ENCODE measurements around the gene MRPL18. TPM values are rescaled to one million over a fixed set of nuclear protein-coding genes. Genes with fewer than 3 reads are reported as not detected.

MRPL18 gene
- total and polyA plus RNA-seq, 9 of the 15 experiments (the other 6 are each of a cell fraction or from before 2014, with no cell fraction given) = 149 to 456 (median 196) TPM

GRCh38 chr6:159813781-159814180 lies 23.5 kb downstream of the MRPL18 start:
- 28% methylated on average over 9 of the region's 9 CpGs for WGBS (ENCODE audit: insufficient coverage, low coverage, missing lambda C conversion rate)
- Histone ChIP-seq H3K27me3 (ENCODE audit: control insufficient read depth in 2 of 2, insufficient read depth in 2 of 2, low read length in 2 of 2) (peaks cover 51 to 65% of the 10 kb centered on the region in 2 experiments), H3K9me3 (replicated peaks; ENCODE audit: control insufficient read depth, insufficient read depth, low read depth, low read length) (no peaks in the 10 kb centered on the region), H2AFZ (ENCODE audit: low read depth, low read length) (no peak overlapping the region), H3K4me2 (ENCODE audit: insufficient read depth, low read length) (no peak overlapping the region), H3K9me1 (ENCODE audit: control insufficient read depth, insufficient read depth, low read length) (no peaks in the 10 kb centered on the region), H3K27ac (ENCODE audit: extremely low read depth, low read depth, low read length) (no peak overlapping the region), H3K79me2 (ENCODE audit: control insufficient read depth, insufficient read depth, low read length) (no peaks in the 10 kb centered on the region), H3K9ac (ENCODE audit: insufficient read depth in 1 of 2, low read depth in 2 of 2, low read length in 2 of 2) (0 out of 4 replicates have a peak overlapping the region, but pooled peaks of 1 of the 2 experiments have one; percentile 21), H3K4me3 (no peak overlapping the region), H4K20me1 (replicated peaks; ENCODE audit: control insufficient read depth, insufficient read depth, low read length) (no peaks in the 10 kb centered on the region; the same call in 1 of the 2 replicates), H3K4me1 (replicated peaks in 1 of 2; ENCODE audit: control insufficient read depth in 2 of 2, insufficient read depth in 2 of 2, low read length in 2 of 2) (no peaks in the 10 kb centered on the region; a peak in 1 of 5 replicates), H3K36me3 (ENCODE audit: control insufficient read depth, insufficient read depth, low read length) (no peaks in the 10 kb centered on the region)
- no TSS peak for BruUV-seq (replicated peaks)
- intact Hi-C loops (cut with micrococcal nuclease) (no loop called here), in situ Hi-C loops (cut with MboI) (no loop called here)
- CTCF ChIA-PET (ENCODE audit: low intra/inter-chr PET ratio) = no interaction called here
- TF ChIP-seq ARID1B (IDR thresholded peaks at IDR 0.05) (no peak), USF2 (CRISPR knock-in tag; IDR thresholded peaks at IDR 0.05) (no peak), CREBBP (IDR thresholded peaks at IDR 0.05; ENCODE audit: low read depth, low read length) (no peak), ATF3 (IDR thresholded peaks at IDR 0.05) (no peak), ATF3 (CRISPR knock-in tag; conservative IDR thresholded peaks at IDR 0.05) (no peak), KLF6 (CRISPR knock-in tag; IDR thresholded peaks at IDR 0.05; ENCODE audit: borderline replicate concordance) (no peak), CLOCK (CRISPR knock-in tag; IDR thresholded peaks at IDR 0.05; ENCODE audit: borderline replicate concordance) (no peak), CBFB (CRISPR knock-in tag; IDR thresholded peaks at IDR 0.05) (no peak), SREBF1 (IDR thresholded peaks at IDR 0.05; ENCODE audit: borderline replicate concordance, low read depth, low read length) (no peak), ZNF41 (CRISPR knock-in tag; conservative IDR thresholded peaks at IDR 0.05) (no peak), HCFC1 (IDR thresholded peaks at IDR 0.05; ENCODE audit: low read depth, low read length) (no peak), MYBL2 (IDR thresholded peaks at IDR 0.05; ENCODE audit: low read depth) (no peak), MYBL2 (CRISPR knock-in tag; IDR thresholded peaks at IDR 0.05; ENCODE audit: borderline replicate concordance) (no peak)
- FAIRE-seq = no peak
- POLR2A ChIA-PET = interaction anchor here (0.5 to 0.7 kb wide), 4 partner anchors 12 to 498 kb away, joined by 3 to 4 read pairs (median 3); no protein-coding TSS in a partner anchor
- no peak for ATAC-seq
- no peak for DNase-seq (ENCODE audit: extremely low read depth in 1 of 4, low spot score in 3 of 4)

All from K562 (cell line).